IPS DF 19.7 (cell line): Measurements from ENCODE around the gene OVCA2.

ENCODE experiments used
- DNase-seq: peaks from one replicate; pipeline ENCODE4 v3.0.0-alpha.2; 2013; ENCODE audit warnings: low read depth, low spot score

OVCA2 gene

GRCh38 chr17:2013994-2014317, 27.9 kb upstream of the OVCA2 start:
- DNase-seq, result no peak

- no peak for DNase-seq
Observed at GRCh38 chr17:2015314-2015713, 26.5 kb upstream of the OVCA2 start.

GRCh38 chr17:2016494-2016893, 25.3 kb upstream of the OVCA2 start:
- no peak for DNase-seq

DNA sequence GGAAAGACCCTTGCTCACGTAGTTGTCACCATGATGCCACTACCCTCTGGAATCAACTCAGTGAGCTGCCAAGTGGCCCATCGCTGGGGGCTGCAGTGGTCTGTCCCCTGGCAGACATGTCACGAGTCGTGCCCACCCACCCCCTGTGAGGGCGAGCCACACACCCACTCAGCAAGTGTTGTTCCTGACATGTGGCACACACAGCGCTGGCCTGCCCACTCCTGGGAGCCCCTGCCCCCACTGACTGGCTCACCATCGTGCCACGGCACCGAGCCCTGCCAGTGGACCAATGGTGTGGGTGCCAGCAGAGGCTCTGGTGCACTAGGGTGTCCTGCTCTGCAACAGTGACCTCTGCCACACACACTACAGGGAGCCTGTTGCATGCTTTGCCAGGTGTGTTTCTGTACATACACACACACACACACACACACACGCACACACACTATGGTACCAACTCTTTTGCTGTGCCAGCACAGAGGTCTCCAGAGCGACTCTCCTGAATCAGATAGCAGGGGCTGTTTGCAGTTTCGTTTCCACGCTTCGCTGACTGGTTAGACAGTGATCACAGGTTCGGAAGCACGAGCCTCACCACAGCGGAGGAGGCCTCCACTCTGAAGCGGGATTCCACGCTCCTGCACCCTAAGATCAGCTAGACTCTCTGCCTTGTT, 24.4 kb upstream of the OVCA2 start:
- no peak for DNase-seq

DNA sequence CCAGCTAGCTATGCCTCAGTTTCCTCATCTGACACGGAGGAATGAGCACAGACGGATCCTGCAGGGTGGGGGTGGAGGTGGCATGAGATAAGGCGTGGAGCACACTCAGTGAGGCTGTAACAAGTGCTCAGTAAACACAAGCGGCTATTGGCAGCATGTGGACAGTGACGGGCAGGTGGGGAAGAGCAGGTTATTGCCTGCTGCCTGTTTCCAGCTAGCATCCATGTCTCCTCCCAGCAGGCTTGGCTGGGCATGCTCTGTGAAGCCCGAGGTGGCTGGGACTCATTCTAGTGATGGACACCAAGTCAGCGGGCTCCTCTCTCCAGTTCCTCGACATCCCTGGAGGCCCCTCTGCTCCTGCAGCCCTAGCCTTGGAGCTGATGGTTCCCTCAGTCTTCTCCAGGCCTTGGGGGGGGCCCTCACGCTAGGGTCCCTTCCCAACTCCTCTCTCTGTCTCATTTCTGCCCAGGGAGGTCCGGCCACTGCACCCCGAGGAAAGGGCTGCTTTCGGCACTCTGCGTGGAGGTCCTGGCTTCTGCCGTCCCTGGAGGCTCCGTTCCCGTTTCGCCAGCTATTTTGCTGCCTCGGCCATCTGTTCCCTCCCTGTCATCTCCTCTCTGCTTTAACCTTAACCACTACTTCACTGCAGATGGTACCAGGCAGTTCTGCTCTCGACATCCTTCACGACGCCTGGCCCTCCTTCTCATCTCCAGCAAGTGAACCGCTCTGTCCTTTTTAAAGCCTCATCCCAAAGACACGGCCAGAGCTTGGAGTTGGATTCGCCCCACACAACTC, 22.9 kb upstream of the OVCA2 start:
- DNase-seq, result no peak

GRCh38 chr17:2019723-2020122, 22.1 kb upstream of the OVCA2 start:
- DNase-seq, result no peak

DNA sequence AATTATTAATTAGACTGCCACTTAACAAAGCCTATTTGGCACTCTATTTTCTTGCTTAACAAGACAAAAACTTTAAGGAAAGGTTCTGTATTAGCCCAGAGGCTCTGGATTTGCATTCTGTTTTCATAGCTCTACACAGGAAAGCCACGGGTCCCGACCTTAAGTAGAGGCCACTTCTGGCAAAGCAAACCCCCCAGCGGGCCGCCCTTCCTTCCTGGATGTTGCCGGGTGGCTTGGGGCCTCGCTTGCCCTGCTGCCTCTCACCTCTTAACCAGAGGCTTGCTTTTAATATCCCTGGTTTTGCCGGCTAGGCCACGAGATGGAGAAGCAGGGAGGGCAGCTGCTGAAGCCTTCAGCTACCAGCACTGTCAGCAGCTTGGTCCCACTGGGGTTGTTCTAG, 21.1 kb upstream of the OVCA2 start:
- no peak for DNase-seq

DNA sequence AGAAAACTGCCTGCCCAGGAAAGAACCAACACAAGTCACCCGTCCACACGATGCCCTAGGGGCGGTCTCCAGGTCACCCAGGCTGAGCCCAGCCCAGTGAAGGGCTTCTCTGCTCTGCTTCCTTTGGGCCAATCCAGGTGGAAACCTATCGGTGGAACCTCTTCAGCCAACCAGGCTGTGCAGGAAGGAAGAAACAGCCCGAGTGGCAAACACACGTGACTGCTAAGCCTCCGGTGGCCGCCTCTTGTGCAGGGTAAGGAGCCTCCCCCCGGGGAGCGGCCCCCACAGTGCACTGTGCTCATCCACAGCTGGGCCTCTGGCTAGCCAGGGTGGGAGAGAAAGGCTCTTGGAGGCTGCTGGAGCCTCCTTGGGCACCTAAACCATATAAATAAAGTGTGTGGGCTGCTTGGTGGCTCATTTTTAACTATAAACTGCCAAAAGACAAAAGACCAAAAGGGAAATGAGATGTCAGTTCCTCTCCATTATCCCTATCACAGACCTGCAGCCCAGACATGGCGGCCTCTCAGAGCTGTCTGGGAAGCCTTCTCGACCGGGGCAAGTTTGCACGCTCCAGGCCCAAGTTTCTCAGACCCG, 19.1 kb upstream of the OVCA2 start:
- no peak for DNase-seq

DNA sequence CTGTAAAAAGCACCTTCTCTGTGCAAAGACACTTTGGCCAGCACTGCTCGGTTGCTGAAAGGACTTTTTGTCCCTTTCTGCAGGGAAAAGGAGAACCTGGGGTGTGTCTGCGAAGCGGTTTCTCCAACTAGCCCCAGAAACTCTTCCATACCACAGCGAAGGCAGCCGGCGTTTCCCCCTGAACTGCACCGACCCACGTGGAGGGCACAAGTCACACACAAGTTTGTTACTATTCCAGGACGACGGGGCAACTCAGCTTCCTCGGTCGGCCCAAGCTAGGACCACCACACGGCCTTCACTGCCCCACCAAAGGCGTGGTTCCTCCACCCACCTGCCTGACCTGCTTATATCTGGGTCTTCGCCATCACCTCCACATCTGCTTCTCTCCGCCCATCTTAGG, 18.6 kb upstream of the OVCA2 start:
- DNase-seq, result no peak

DNA sequence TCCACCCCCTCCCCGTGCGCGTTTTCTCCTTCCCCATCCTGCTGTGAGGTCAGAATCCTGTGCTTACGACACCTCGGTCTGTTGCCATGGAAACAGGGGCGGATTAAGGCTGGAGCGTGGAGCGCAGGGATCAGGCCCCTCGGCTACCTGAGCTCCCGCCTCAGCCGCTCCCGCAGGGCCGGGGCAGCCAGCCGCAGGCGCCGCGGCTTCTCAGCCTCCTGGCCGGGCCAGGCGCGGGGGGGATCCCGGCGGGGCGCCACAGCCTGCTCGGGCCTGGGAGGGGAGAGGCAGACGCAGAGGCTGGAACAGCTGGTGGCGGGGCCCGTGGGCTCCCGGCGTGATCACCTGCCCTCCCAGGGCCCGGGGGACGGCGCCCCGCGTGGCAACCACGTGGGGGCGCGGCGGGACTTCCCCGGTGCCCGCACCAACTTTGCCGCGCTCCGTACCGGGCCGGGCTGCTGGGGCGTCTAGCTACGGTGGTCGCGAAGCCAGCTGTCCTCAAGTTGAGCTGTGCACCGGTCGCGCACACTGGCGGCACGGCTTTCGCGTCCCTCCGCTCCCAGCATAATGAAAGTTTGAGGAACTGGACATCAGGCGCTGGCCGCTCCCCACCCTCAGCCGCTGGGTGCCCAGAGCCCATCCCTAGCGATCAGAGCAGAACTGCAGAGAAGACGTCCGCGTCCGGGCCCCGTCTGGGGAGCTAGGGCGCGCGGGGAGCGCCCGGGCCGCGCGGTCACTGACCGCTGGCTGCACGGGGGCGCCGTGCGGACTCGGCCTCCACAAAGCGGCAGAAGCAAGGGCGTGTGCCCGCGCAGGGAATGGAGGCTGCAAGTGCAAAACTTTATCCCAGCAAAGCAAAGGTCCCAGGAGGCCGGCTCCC, 17.9 kb upstream of the OVCA2 start:
- DNase-seq, result peak; percentile 67

DNA sequence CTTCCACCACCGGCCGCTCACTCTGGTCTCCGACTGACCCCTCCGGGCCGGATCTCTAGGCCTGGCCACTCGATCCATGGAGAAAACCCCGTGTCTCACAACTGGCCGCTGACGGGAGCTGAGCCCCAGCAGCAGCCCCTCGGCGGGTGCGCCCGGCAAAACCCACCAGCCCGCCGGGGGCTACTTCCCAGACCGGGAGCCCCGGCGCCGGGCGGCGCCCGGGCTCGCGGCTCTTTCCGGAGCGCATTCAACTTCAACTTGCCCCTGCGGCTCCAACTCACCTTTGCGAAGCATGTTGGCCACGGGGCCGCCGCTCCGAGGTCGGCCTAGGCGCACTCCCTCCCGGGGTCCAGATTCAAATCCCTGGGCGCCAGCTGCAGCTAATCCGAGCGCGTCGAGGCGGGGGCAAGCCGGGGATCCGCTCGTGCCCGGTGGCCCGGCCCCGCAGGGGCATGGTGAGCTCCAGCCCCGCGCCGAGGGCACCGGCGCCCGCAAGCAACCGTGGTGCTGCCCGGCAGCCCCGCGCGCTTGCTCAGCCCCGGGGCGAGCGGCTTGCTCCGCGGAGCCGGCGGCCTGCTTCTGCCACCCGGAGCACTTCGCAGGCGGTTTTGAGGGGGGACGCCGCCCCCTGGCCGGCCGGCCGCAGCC, 17.1 kb upstream of the OVCA2 start:
- no peak for DNase-seq

DNA sequence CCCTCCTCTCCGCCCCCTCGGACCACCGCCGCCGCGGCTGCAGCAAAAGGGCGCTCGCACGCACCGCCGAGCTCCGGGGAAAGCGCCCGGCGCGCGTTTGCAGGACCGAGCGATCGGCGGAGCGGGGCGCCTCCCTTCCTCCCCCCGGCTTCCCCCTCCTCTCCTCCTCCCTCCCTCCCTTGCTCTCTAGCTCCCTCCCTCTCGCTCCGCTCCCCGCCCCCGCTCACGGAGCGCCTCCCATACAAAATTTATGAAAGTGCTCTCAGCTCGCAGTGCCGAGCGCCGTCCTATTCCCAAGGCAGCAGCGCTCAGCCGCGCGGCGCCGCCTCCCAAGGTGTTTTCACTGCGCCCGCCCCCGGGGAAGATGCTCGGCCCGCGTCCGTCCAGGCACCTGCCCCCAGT, 16.6 kb upstream of the OVCA2 start, which contains the start of gene RTN4RL1:
RTN4RL1 (minus strand) TSS at position 115 of the 402 bp plus-strand sequence. CDS start 469 bp downstream, outside the sequence.
- no peak for DNase-seq

DNA sequence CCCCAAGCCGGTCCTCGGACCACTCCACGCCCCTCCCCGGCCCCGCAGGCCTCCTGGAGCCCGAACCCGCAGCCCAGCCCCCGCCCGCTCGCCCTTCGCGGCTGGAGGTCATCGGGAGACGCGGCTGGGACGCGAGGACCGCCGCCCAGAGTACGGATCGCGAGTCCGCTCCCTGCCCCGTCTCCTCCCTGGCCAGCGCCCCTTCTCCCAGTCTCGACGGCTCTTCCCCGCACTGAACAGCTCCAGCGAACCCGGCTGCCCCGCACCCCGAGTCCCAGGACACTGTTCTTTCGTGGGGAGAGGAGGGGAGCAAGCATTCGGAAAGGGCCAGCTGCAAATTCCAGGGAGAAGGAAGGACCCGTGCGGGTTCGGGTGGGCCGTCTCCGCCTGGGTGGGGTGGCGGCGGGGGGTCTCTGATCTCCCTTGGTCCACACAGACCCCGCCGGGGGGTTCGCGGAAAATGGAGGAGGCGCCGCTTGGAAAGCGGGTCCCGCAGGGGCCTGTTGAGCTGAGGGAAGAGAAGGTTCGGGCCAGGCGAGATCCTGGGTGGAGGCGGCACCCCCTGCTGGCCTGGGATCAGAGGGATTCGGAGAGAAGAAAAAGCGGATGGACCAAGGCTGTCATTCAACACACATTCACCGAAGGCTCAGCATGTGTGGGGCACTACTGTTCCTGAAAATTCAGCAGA, 16.1 kb upstream of the OVCA2 start:
- DNase-seq, result no peak

- no peak for DNase-seq
Observed at GRCh38 chr17:2027528-2028233, 14.1 kb upstream of the OVCA2 start.

- no peak for DNase-seq
Observed at GRCh38 chr17:2028234-2028614, 13.6 kb upstream of the OVCA2 start.

GRCh38 chr17:2028737-2029136, 13.1 kb upstream of the OVCA2 start:
- no peak for DNase-seq

DNA sequence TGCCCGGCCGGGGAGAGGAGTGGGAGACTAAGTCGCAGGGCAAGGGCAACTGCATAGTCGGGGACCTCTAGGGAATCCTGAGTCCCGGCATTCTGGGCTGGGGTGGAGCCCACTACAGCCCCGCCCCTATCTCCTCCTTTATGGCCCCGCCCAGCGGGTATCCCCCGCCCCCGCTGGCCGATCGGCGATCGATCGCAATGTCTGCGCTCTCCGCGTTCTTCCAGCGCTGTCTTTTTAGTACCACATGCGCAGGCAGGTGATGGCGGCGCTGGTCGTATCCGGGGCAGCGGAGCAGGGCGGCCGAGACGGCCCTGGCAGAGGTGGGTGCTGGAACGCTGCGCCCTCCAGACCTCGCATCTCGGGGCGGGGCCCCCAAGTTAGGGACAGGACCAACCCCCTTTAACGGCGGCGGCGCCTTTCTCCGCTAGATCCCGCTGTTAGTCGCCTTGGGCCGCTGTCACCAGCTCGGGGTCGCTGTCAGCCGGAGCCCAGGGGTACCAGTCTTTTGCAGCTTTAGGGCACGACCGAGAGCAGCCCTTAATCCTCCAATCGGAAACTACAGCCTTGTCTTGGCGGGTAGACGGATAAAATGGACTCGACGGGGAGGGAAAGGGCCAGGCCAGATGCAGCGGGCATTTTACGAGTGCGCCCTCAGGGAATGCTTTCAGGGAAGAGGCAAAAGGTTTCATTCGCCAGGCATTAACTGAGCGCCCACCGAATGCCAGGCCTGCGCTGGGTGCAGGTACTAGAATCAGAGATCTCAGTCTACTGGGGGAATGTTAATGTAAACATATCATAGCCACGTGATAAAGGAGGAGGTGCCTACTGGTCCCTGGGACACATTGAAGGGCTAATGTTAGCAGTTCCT, 11.7 kb upstream of the OVCA2 start, which contains the start of gene DPH1:
DPH1 (plus strand) TSS at position 243 of the 868 bp plus-strand sequence; CDS start at position 260, 17 bp downstream.
- no peak for DNase-seq

DNA sequence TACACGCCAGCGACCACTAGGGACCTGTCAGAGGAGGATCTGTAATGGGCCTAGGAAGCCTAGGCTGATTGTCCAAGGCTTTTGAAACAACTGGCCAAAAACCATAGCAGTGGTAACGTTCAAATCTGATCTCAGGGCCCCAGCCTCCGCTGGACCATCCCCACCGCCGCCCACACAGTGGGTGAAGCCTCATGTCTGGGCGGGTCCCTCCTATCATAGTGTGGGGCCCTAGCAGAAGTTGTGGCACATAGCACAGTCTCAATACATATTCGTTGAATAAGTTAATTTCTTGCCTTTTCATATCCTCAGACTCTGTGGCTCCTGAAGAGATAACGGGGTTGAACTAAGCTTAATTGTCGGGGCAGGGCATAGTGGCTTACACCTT, 11.1 kb upstream of the OVCA2 start:
- DNase-seq, result no peak

DNA sequence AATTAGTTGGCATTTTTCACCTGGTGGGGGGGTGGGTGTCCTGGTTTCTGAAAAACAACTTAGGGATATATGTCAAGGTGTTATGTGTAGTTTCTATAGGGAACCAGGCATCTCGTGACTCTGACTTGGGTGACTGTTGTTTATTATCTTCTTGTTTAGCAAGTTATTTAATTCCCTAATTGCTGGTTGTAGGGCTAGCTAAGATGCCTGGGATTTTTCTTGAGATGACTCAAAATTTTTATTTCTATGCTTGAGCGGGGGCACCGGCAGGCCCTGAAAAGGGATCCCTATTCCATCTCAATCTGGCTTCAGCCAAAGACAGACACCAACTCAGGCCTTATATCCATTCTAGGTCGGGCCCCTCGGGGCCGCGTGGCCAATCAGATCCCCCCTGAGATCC, 8.7 kb upstream of the OVCA2 start:
- no peak for DNase-seq
